DMS79 (cell line): ENCODE measurements around the gene PFKP.
"Not testable (repeated sequence)": the region's sequence is repeated elsewhere in the genome, so short reads cannot be mapped to it uniquely, and the experiment has no call there.

Source experiments
- DNase-seq: peaks from one replicate; lab custom pipeline; 2025; lab: John Stamatoyannopoulos, UW

PFKP gene

GRCh38 chr10:3099291-3100092 is 32.1 kb downstream of the PFKP start:
- no peak for DNase-seq

- DNase-seq = no peak
These were observed 32.9 kb downstream of the PFKP start for GRCh38 chr10:3100093-3100792.

DNA sequence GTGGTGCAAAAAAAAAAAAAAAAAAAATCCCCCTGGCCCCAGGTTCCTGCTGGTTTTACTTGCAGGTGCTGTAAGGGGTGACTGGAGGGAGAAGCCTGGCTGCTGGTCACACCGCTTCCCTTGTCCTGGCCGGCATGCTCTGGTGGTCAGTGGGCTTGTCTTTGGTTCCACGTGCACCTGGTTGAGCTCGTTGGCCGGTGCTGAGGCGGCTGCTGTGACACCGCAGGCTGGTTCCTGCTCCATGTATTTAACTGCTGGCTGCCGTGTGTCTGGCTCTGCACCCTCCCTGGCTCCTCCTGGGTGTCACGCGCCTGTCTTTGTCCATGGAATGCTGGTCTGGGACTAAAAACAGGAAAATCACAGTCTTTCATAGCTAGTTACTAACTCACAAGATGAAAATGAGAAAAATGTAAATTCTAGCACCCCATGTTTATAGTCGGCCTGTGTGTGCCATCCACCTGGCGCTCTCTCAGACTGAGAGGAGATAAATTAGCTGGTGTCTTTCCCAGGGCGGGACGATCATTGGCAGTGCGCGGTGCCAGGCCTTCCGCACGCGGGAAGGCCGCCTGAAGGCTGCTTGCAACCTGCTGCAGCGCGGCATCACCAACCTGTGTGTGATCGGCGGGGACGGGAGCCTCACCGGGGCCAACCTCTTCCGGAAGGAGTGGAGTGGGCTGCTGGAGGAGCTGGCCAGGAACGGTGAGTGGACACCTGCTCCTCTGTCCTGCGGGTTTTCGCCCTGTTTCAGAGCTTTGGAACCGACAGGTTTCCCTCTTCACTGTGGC is 33.7 kb downstream of the PFKP start:
- DNase-seq = no peak

GRCh38 chr10:3102720-3103427 is 35.5 kb downstream of the PFKP start:
- DNase-seq = no peak

- no peak for DNase-seq
These were observed 36.3 kb downstream of the PFKP start for GRCh38 chr10:3103646-3104045.

DNA sequence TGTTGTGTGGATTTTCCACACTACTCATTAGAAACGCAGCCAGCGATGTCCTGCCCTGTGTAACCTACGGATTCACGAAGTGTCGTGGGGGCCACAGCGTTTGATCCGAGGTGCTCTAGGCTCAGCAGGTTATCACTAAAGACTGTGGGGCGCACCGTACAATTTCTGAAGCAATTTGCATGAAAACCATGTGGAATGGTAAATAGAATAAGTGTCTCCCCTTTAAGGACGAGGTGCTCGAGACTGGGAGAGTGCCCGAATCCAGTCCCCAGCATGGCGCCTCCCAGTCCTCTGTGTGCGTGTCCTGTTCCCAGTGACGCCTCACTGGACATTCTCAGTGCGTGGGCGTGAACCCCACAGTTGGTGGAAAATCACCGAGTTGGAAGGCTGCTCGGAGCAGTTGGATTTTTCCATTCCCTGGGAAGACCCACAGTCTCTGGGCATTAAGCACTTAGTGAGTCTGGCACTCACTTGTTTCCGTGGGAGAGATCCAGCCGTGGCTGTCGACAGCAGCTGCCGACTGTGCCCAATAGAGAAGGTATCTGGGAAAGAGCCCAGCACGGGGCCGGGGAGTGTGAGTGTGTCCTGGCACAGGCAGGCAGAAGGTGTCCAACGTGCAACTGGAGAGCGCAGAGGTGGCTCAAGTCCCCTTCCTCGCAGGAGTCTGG is 37.0 kb downstream of the PFKP start:
- no peak for DNase-seq

DNA sequence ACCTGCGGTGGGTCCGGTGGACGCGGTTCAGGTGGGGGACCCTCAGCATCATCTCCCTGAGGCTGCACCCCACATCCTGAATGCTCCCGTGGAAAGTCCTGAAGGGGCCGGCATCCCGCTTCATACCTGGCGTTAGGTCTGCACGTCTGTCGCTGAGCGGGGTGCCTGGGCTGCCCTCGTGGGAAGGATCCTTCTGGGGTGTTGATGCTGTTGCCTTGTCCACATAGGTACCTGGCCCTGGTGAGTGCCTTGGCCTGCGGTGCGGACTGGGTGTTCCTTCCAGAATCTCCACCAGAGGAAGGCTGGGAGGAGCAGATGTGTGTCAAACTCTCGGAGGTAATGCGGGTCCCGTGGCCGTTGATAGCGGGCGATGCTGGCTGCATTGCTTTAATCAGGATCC is 37.8 kb downstream of the PFKP start:
- no peak for DNase-seq

DNA sequence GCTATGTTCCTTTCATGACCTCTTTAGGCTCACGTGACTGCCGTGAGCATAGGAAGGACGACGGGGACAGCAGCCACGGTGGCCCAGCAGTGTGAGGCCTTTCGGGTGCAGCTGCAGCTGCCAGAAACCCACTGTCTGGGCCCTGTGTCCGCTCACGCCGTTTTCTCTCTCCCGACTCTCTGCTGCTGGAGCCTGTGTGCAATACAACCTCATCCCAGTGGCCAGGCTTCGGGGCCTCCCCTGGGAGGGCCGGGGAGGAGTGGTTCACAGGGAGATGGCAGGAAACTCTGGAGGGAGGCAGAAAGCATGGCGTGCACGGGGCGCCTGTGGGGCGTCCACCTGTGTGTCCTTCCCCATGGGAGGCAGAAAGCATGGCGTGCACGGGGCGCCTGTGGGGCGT is 38.6 kb downstream of the PFKP start:
- DNase-seq = no peak

- DNase-seq = not testable (repeated sequence)
These were observed 39.0 kb downstream of the PFKP start for GRCh38 chr10:3106328-3106727.

GRCh38 chr10:3106928-3107425 is 39.6 kb downstream of the PFKP start:
- no peak for DNase-seq

DNA sequence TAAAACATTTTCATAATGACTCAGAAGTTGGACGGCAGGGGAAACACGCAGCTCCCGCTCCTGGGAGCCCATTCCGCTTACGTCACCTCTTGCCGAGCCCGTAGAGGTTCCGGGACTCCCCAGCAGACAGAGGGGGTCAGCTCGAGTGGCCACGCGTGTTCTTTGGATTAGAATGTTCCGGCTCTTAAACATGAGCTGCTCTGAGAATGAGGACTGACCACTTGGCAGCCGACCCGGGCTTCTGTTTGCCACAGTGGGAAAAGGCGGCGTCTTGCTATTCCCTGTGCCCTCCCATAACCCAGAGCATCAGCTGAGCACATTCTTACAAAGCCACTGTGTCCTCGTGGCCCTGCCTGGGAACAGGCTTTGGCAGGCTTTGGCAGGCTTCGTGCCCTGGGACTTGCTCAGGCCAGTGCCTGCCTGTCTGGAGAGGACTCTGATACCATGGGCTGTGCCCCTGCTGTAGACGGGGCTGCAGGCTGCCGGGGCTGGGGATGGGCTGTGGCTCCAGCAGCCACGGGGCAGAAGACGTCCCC is 40.1 kb downstream of the PFKP start:
- no peak for DNase-seq

GRCh38 chr10:3108033-3108432 is 40.7 kb downstream of the PFKP start:
- DNase-seq = no peak

DNA sequence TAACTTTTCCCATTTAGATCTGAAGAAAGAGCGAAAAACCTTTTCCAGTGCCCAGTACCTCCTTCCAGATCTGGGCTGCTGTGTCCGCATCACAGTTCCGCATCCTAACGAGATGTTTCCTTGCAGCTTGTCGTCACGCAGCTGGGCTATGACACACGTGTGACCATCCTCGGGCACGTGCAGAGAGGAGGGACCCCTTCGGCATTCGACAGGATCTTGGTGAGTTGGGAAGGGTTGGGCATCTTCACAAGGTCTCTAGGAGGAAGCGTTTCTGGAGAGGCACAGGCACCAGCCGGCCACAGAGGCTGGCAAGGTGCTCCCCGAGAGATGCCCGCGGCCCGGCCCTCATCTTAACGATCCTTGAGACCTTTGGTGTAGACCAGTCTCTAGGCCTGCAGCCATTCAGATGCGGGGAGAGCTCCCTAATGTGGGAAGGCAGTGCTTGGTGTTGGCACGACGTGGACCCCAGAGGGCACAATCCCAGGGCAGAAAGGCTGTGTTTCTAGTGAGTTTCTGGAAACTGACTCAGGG is 41.3 kb downstream of the PFKP start:
- no peak for DNase-seq

DNA sequence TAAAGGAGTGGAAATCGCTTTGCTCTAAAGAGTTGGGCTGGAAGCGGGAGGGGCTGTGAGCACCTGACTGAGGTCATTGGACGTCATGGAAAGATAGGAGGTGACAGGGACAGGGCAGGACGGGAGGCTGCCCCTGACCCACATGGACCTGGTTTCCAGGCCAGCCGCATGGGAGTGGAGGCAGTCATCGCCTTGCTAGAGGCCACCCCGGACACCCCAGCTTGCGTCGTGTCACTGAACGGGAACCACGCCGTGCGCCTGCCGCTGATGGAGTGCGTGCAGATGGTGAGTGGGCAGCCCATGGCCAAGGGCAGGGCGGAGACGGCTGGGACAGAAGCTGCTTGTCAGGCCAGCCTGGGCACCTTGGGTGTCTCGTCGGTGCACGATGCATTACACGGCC is 41.8 kb downstream of the PFKP start:
- no peak for DNase-seq

- DNase-seq = no peak
These were observed 42.3 kb downstream of the PFKP start for GRCh38 chr10:3109633-3110032.

DNA sequence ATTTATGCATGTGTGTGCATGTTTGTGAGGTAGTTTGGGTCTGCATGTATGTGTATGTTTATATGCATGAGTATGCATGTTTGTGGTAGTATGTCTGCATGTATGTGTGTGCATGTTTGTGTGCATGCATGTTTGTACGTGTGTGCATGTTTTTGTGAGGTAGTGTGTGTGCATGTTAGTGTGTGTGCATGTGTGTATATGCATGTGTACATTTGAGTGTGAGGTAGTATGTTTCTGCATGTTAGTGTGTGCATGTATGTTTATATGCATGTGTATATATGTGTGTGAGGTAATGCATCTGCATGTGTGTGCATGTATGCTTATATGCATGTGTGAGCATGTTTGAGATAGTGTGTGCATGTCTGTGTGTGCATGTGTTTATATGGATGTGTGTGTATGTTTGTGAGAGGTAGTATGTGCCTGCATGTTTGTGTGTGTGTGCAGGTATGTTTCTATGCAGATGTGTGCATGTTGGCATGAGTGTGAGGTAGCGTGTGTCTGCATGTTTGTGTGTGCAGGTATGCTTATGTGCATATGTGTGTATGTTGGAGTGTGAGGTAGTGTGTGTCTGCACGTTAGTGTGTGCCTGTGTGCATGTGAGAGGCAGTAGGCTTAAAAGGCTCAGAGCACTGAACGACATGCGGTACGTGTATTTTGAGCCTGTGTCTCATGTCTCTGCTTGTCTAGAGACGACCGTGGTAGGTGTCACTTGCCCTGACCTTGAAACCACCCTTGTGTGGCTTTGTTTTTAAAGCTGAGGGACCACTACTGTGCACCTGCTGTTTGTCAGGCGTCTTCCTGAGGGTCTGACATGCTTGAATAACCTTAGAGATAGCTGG is 43.7 kb downstream of the PFKP start:
- peak; percentile 31 for DNase-seq

DNA sequence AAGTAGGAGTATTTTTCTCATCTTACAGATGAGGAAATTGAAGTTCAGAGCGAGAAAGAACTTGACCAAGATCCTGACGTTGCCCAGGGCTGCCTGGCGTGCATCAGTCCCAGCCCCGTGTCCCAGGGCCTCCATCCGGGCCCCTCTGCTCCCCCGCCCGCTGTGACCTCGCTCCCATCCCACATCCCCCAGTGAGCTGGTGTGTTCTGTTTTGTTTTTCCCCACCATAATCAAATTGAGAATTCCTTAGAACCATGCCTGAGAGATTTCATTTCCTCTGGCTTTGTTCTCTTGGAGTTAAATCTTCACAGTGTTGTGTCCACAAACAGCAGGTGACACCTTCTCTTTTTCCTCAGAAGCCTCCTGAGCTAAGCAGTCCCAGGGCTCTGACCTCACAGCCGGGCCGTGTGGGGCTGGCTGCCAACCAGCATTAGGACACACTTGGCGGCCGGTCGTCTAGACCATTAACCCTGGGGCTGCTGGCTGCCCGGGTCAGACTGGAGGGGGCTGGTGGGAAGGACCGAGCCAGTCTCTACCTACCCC is 44.3 kb downstream of the PFKP start:
- no peak for DNase-seq

- no peak for DNase-seq
These were observed 46.0 kb downstream of the PFKP start for GRCh38 chr10:3113343-3113720.

- DNase-seq = no peak
These were observed 48.3 kb downstream of the PFKP start for GRCh38 chr10:3115685-3116084.
